ENCODE data around the gene SNAPC1. TPM values are rescaled to one million over a fixed set of nuclear protein-coding genes. Genes with fewer than 3 reads are reported as not detected.

The SNAPC1 gene
- total and polyA plus RNA-seq, 7 donors = 0.92 to 7.8 (median 4.1) TPM

DNA sequence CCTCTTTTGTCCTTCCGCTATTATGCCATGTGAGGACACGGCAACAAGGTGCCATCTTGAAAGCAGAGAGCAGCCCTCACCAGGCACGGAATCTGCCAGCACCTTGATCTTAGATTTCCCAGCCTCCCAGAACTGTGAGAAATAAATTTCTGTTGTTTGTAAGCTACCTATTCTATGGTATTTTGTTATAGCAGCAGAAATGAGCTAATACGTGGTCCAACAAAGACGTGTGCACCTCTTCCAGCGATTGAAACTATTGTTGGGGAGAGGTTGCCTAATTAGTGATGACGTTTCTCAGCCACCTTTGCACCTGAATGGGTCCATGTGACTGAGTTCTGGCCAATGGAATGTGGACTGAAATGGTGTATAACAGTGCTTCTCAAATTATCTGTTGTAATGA lies 2.3 kb upstream of the SNAPC1 start:
- DNase-seq = no peak
- no peaks in the 10 kb centered on the region for H3K36me3 ChIP-seq
- TF ChIP-seq, protein P1, sequence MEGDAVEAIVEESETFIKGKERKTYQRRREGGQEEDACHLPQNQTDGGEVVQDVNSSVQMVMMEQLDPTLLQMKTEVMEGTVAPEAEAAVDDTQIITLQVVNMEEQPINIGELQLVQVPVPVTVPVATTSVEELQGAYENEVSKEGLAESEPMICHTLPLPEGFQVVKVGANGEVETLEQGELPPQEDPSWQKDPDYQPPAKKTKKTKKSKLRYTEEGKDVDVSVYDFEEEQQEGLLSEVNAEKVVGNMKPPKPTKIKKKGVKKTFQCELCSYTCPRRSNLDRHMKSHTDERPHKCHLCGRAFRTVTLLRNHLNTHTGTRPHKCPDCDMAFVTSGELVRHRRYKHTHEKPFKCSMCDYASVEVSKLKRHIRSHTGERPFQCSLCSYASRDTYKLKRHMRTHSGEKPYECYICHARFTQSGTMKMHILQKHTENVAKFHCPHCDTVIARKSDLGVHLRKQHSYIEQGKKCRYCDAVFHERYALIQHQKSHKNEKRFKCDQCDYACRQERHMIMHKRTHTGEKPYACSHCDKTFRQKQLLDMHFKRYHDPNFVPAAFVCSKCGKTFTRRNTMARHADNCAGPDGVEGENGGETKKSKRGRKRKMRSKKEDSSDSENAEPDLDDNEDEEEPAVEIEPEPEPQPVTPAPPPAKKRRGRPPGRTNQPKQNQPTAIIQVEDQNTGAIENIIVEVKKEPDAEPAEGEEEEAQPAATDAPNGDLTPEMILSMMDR (IDR thresholded peaks at IDR 0.05) = no peak
- no peak for TF ChIP-seq POLR2A (IDR thresholded peaks at IDR 0.05)
- no peak for TF ChIP-seq EP300 (IDR thresholded peaks at IDR 0.05)
- no peak for TF ChIP-seq POLR2AphosphoS5 (IDR thresholded peaks at IDR 0.05)
- H3K27me3 ChIP-seq = no peaks in the 10 kb centered on the region
- H3K27ac ChIP-seq = no peak overlapping the region
- H3K4me3 ChIP-seq = no peak overlapping the region
- H3K4me1 ChIP-seq = peaks cover 0 to 27% (median 21%) of the 10 kb centered on the region in 4 donors
- 93 to 94% methylated on average over 7 of the region's 7 CpGs for WGBS, 2 donors
- intact Hi-C loops (cut with DNase I) = no loop called here
- no peaks in the 10 kb centered on the region for H3K9me3 ChIP-seq

DNA sequence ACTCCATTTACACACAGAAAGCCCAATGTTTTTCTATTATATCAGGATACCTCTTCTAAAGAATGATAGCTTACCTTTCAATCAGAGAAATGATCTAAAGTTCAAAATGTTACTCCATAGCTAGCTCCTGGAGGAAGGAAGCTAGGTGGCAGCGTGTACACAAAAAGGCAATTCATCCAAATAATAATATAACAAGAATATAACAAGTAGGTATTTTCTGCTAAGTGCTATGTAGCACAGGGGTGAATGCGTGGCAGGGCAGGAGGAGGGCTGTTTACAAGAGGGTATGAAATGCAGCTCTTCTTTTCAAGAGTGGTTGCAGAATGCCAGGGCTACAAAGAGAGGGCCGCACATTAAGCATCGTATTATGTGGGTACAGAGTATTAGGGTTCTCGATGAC lies 663 bp upstream of the SNAPC1 start:
- H3K4me1 ChIP-seq = peaks cover 0 to 40% (median 21%) of the 10 kb centered on the region in 4 donors
- TF ChIP-seq, protein P1 (IDR thresholded peaks at IDR 0.05) = no peak
- no peak for TF ChIP-seq POLR2AphosphoS5 (IDR thresholded peaks at IDR 0.05)
- no peak for TF ChIP-seq EP300 (IDR thresholded peaks at IDR 0.05)
- TF ChIP-seq POLR2A (IDR thresholded peaks at IDR 0.05) = no peak
- intact Hi-C loops (cut with DNase I) = no loop called here
- H3K4me3 ChIP-seq = peak overlapping the region; percentile 6 to 82 (median 72)
- H3K27me3 ChIP-seq = no peaks in the 10 kb centered on the region
- peak overlapping the region; percentile 84 to 91 (median 89) for H3K27ac ChIP-seq
- H3K36me3 ChIP-seq = no peaks in the 10 kb centered on the region
- no peak for DNase-seq
- no peaks in the 10 kb centered on the region for H3K9me3 ChIP-seq
- 57 to 67% methylated on average over 5 of the region's 5 CpGs for WGBS, 2 donors

DNA sequence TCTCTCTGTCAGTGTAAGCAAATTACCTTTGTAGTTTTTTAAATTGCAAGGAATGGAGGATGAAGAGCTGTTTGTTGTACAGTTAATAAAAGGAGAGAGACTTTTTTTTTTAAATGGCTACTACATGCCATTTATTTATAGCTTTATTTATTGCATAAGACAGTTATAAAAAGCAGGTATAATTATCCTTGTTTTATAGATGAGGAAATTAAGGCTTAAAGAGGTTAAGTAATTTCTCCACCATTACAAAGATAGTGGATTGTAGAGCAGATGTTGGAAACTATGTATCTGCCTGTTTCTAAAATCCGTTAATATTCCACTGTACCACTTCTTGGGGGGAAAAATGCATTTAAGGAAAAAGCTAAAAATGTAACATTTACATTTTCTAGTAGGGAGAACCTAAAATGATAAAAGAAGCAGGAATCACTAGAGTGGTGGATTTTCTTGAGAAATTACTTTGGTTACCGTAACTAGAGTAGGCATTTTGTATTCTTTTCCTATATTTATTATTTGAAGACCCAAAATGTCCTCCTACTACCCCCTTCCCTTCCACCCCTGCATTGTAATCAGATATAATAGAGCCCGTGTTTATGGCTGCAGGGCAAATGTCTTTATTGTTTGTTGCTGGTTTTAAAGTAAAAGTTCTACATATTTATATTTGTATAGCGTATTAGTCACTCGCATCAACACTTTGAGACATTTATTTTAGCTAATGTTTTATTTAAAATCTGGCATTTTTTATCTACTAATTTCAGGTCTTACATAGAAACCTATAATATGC lies 2.3 kb downstream of the SNAPC1 start:
- H3K9me3 ChIP-seq = no peaks in the 10 kb centered on the region
- no peak for TF ChIP-seq EP300 (IDR thresholded peaks at IDR 0.05)
- TF ChIP-seq POLR2A (IDR thresholded peaks at IDR 0.05) = no peak
- TF ChIP-seq POLR2AphosphoS5 (IDR thresholded peaks at IDR 0.05) = no peak
- TF ChIP-seq, protein P1 (IDR thresholded peaks at IDR 0.05) = no peak
- 76 to 86% methylated on average over 5 of the region's 5 CpGs for WGBS, 2 donors
- H3K4me1 ChIP-seq = peaks cover 0 to 40% (median 21%) of the 10 kb centered on the region in 4 donors
- intact Hi-C loops (cut with DNase I) = no loop called here
- H3K4me3 ChIP-seq = no peak overlapping the region
- no peak for DNase-seq
- no peaks in the 10 kb centered on the region for H3K27me3 ChIP-seq
- no peak overlapping the region for H3K27ac ChIP-seq
- peaks cover 0 to 20% (median 0%) of the 10 kb centered on the region in 4 donors for H3K36me3 ChIP-seq

DNA sequence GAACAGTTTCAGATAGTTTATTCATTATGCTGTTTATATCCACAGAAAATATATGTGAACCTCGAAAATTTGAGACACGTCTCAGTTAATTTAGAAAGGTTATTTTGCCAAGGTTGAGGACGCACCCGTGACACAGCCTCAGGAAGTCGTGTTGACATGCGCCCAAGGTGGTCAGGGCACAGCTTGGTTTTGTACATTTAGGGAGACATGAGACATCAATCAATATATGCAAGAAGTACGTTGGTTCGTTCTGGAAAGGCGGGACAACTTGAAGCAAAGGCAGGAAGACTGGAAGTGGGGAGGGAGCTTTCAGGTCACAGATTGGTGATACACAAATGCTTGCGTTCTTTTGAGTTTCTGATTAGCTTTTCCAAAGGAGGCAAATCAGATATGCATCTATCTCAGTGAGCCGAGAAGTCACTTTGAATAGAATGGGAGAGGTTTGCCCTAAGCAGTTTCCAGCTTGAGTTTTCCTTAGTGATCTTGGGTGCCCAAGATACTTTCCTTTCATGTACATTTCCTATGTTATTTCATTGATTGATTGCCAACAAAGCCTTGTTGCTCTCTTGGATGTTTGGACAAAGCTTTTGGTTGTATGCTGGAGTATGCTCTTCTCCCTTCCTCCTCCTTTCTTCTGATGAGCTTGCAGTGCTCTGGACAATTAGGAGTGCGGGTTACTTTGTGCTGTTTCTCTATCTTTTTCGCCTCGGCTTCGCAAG lies 3.2 kb downstream of the SNAPC1 start:
- Histone ChIP-seq H3K36me3 (peaks cover 0 to 29% (median 4%) of the 10 kb centered on the region in 4 donors), H3K4me1 (peaks cover 0 to 40% (median 21%) of the 10 kb centered on the region in 4 donors), H3K4me3 (no peak overlapping the region), H3K9me3 (no peaks in the 10 kb centered on the region), H3K27ac (no peak overlapping the region), H3K27me3 (no peaks in the 10 kb centered on the region)
- no peak for DNase-seq
- TF ChIP-seq EP300 (IDR thresholded peaks at IDR 0.05) = no peak
- TF ChIP-seq, protein P1 (IDR thresholded peaks at IDR 0.05) = no peak
- TF ChIP-seq POLR2A (IDR thresholded peaks at IDR 0.05) = no peak
- TF ChIP-seq POLR2AphosphoS5 (IDR thresholded peaks at IDR 0.05) = no peak
- intact Hi-C loops (cut with DNase I) = no loop called here
- 90 to 92% methylated on average over 15 of the region's 15 CpGs for WGBS, 2 donors
